Stimulated activated CD4-positive, alpha-beta T cell treated with anti-CD3 and anti-CD28 coated beads, Interleukin-2, amount 100 ng/mL, for 24 hours (primary cell): ENCODE data around the gene MDK.

Experiments used
- DNase-seq, 2 donors: peaks; one replicate each; pipeline ENCODE4 v3.0.0-alpha.2; 2020

MDK gene

GRCh38 chr11:46407635-46408034 lies 26.2 kb downstream of the MDK start:
- DNase-seq, result no peak

- no peak for DNase-seq
These were observed 27.0 kb downstream of the MDK start for GRCh38 chr11:46408407-46408986.

- DNase-seq, result no peak
These were observed 28.6 kb downstream of the MDK start for GRCh38 chr11:46410021-46410420.

GRCh38 chr11:46413760-46414465 lies 32.4 kb downstream of the MDK start:
- no peak for DNase-seq

- DNase-seq, result no peak
These were observed 33.0 kb downstream of the MDK start for GRCh38 chr11:46414466-46414796.

- DNase-seq, result no peak
These were observed 33.4 kb downstream of the MDK start for GRCh38 chr11:46414879-46415278.

GRCh38 chr11:46417711-46418110 lies 36.2 kb downstream of the MDK start:
- DNase-seq, result no peak

GRCh38 chr11:46418751-46419150 lies 37.3 kb downstream of the MDK start:
- DNase-seq, result no peak

- DNase-seq, result no peak
These were observed 39.0 kb downstream of the MDK start for GRCh38 chr11:46420513-46420912.

GRCh38 chr11:46421257-46421880 lies 39.9 kb downstream of the MDK start:
- DNase-seq, result no peak

- DNase-seq, result no peak
These were observed 41.1 kb downstream of the MDK start for GRCh38 chr11:46422588-46422987.

- DNase-seq, result no peak
These were observed 44.9 kb downstream of the MDK start for GRCh38 chr11:46426233-46426991.

GRCh38 chr11:46427364-46427763 lies 45.9 kb downstream of the MDK start:
- no peak for DNase-seq

GRCh38 chr11:46429717-46430116 lies 48.2 kb downstream of the MDK start:
- DNase-seq, result no peak

GRCh38 chr11:46431211-46431610 lies 49.7 kb downstream of the MDK start:
- no peak for DNase-seq
